ENCODE results near the gene CEP250.
"Not testable (repeated sequence)": the region's sequence is repeated elsewhere in the genome, so short reads cannot be mapped to it uniquely, and the experiment has no call there.

The CEP250 gene

DNA sequence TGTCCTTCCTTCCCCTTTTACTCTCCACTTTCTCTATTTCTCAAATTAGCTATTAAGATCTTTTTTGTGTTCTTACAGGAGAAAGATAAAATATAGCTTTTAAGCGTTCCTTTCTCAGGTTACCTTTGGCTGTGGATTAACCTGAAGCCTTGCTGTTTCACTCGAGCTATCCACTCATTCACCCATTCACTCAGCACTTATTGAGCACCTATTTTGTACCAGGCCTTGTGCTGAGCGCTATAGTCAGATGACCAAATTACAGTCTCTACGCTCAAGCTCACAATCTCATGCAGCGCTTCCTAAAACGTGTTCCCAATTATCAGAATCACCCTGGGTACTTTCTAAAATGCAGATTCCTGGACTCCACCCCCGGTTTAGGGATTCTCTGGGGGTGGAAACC is 1.8 kb upstream of the CEP250 start:
- H3K9ac ChIP-seq (ENCODE audit: low read depth, low read length): peak overlapping the region; percentile 76
- ATAC-seq (ENCODE audit: insufficient read depth, low read depth) (no peak), DNase-seq (no peak)
- peak overlapping the region; percentile 70 for H3K4me2 ChIP-seq (ENCODE audit: insufficient read depth, low read length)
- peak overlapping the region; percentile 49 for H2AFZ ChIP-seq (ENCODE audit: low read depth, low read length)
- H3K79me2 ChIP-seq (ENCODE audit: insufficient read depth, low read length): peaks cover 38% of the 10 kb centered on the region
- TF ChIP-seq, protein P1, sequence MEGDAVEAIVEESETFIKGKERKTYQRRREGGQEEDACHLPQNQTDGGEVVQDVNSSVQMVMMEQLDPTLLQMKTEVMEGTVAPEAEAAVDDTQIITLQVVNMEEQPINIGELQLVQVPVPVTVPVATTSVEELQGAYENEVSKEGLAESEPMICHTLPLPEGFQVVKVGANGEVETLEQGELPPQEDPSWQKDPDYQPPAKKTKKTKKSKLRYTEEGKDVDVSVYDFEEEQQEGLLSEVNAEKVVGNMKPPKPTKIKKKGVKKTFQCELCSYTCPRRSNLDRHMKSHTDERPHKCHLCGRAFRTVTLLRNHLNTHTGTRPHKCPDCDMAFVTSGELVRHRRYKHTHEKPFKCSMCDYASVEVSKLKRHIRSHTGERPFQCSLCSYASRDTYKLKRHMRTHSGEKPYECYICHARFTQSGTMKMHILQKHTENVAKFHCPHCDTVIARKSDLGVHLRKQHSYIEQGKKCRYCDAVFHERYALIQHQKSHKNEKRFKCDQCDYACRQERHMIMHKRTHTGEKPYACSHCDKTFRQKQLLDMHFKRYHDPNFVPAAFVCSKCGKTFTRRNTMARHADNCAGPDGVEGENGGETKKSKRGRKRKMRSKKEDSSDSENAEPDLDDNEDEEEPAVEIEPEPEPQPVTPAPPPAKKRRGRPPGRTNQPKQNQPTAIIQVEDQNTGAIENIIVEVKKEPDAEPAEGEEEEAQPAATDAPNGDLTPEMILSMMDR (IDR thresholded peaks at IDR 0.05; ENCODE audit: borderline replicate concordance, extremely low read depth, low read length, poor library complexity, severe bottlenecking): no peak
- TF ChIP-seq EZH2 (IDR thresholded peaks at IDR 0.05; ENCODE audit: borderline replicate concordance, low read depth, low read length, severe bottlenecking): no peak
- 0 out of 2 replicates have a peak, but pooled peaks cover 3% of the 10 kb centered on the region for H4K20me1 ChIP-seq (ENCODE audit: insufficient read depth, low read length)
- no peaks in the 10 kb centered on the region for H3K9me3 ChIP-seq (ENCODE audit: insufficient read depth, low read length, severe bottlenecking)
- H3K27me3 ChIP-seq (ENCODE audit: insufficient read depth, low read length, poor library complexity): no peaks in the 10 kb centered on the region
- H3K4me1 ChIP-seq (ENCODE audit: insufficient read depth, low read length): peaks cover 40% of the 10 kb centered on the region
- peak overlapping the region; percentile 24; the same call in 1 of the 2 replicates for H3K27ac ChIP-seq (ENCODE audit: low read length)
- no peaks in the 10 kb centered on the region for H3K36me3 ChIP-seq (ENCODE audit: insufficient read depth, low read length)
- peak overlapping the region in 1 of 2 experiments; percentile 80; a peak in 3 of 4 replicates for H3K4me3 ChIP-seq (ENCODE audit: low read depth in 1 of 2, low read length in 2 of 2)

DNA sequence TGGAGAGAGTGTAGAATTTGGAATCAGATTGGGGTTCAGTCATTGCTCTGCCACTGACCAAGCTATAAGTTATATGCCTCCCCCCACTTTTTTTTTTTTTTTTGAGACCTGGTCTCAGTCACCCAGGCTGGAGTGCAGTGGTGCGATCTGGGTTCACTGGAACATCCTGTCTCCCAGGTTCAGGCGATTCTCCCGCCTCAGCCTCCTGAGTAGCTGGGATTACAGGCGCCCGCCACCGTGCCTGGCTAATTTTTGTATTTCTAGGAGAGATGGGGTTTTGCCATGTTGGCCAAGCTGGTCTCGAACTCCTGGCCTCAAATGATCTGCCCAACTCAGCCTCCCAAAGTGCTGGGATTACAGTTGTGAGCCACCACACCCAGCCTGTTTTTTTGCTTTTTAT is 1.3 kb downstream of the CEP250 start:
- Histone ChIP-seq H3K4me3 (ENCODE audit: low read depth in 1 of 2, low read length in 2 of 2) (peak overlapping the region in 1 of 2 experiments; percentile 80; a peak in 2 of 4 replicates), H3K79me2 (ENCODE audit: insufficient read depth, low read length) (peaks cover 56% of the 10 kb centered on the region), H3K36me3 (ENCODE audit: insufficient read depth, low read length) (peaks cover 21% of the 10 kb centered on the region), H3K9ac (ENCODE audit: low read depth, low read length) (peak overlapping the region; percentile 76), H3K4me2 (ENCODE audit: insufficient read depth, low read length) (peak overlapping the region; percentile 70), H3K4me1 (ENCODE audit: insufficient read depth, low read length) (peaks cover 40% of the 10 kb centered on the region)
- H3K27me3 ChIP-seq (ENCODE audit: insufficient read depth, low read length, poor library complexity); H3K27ac ChIP-seq (ENCODE audit: low read length); DNase-seq; H3K9me3 ChIP-seq (ENCODE audit: insufficient read depth, low read length, severe bottlenecking); H2AFZ ChIP-seq (ENCODE audit: low read depth, low read length); H4K20me1 ChIP-seq (ENCODE audit: insufficient read depth, low read length); ATAC-seq (ENCODE audit: insufficient read depth, low read depth): not testable (repeated sequence)

DNA sequence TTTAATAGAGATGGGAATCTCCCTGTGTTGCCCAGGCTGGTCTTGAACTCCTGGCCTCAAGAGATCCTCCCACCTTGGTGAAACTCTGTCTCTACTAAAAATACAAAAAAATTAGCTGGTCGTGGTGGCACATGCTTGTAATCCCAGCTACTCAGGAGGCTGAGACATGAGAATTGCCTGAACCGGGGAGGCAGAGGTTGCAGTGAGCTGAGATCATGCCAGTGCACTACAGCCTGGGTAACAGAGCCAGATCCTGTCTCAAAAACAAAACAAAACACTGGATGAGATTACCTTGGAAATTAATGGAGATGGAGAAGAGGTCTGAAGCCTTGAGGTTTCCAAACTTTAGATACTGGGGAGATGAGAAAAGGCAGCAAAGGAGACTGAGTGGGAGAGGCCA is 2.1 kb downstream of the CEP250 start:
- H3K27me3 ChIP-seq (ENCODE audit: insufficient read depth, low read length, poor library complexity); H4K20me1 ChIP-seq (ENCODE audit: insufficient read depth, low read length); DNase-seq; H2AFZ ChIP-seq (ENCODE audit: low read depth, low read length); H3K27ac ChIP-seq (ENCODE audit: low read length); H3K9me3 ChIP-seq (ENCODE audit: insufficient read depth, low read length, severe bottlenecking); H3K4me3 ChIP-seq (ENCODE audit: low read depth in 1 of 2, low read length in 2 of 2); ATAC-seq (ENCODE audit: insufficient read depth, low read depth): not testable (repeated sequence)
- Histone ChIP-seq H3K79me2 (ENCODE audit: insufficient read depth, low read length) (peaks cover 56% of the 10 kb centered on the region), H3K36me3 (ENCODE audit: insufficient read depth, low read length) (peaks cover 30% of the 10 kb centered on the region), H3K4me2 (ENCODE audit: insufficient read depth, low read length) (peak overlapping the region; percentile 70; the same call in 1 of the 2 replicates), H3K9ac (ENCODE audit: low read depth, low read length) (peak overlapping the region; percentile 8; the same call in 1 of the 2 replicates), H3K4me1 (ENCODE audit: insufficient read depth, low read length) (peaks cover 40% of the 10 kb centered on the region)

- H2AFZ ChIP-seq (ENCODE audit: low read depth, low read length): no peak overlapping the region
- H4K20me1 ChIP-seq (ENCODE audit: insufficient read depth, low read length): peaks cover 6% of the 10 kb centered on the region; the same call in 1 of the 2 replicates
- DNase-seq (no peak), ATAC-seq (ENCODE audit: insufficient read depth, low read depth) (no peak)
- H3K9me3 ChIP-seq (ENCODE audit: insufficient read depth, low read length, severe bottlenecking): no peaks in the 10 kb centered on the region
- H3K9ac ChIP-seq (ENCODE audit: low read depth, low read length): no peak overlapping the region
- H3K27ac ChIP-seq (ENCODE audit: low read length): no peak overlapping the region
- H3K4me2 ChIP-seq (ENCODE audit: insufficient read depth, low read length): no peak overlapping the region
- TF ChIP-seq, protein P1 (IDR thresholded peaks at IDR 0.05; ENCODE audit: borderline replicate concordance, extremely low read depth, low read length, poor library complexity, severe bottlenecking): no peak
- TF ChIP-seq EZH2 (IDR thresholded peaks at IDR 0.05; ENCODE audit: borderline replicate concordance, low read depth, low read length, severe bottlenecking): no peak
- peaks cover 35% of the 10 kb centered on the region for H3K4me1 ChIP-seq (ENCODE audit: insufficient read depth, low read length)
- no peak overlapping the region for H3K4me3 ChIP-seq (ENCODE audit: low read depth in 1 of 2, low read length in 2 of 2)
- H3K27me3 ChIP-seq (ENCODE audit: insufficient read depth, low read length, poor library complexity): no peaks in the 10 kb centered on the region
- H3K79me2 ChIP-seq (ENCODE audit: insufficient read depth, low read length): peaks cover 56% of the 10 kb centered on the region
- H3K36me3 ChIP-seq (ENCODE audit: insufficient read depth, low read length): peaks cover 37% of the 10 kb centered on the region
Observed at GRCh38 chr20:35458388-35458787, 3.0 kb downstream of the CEP250 start.

All from DND-41 (cell line).